Uterus (tissue), 4 donors: ENCODE data around the gene EPS8L3. TPM values are rescaled to one million over a fixed set of nuclear protein-coding genes. Genes with fewer than 3 reads are reported as not detected.
A peak's percentile ranks its signal among the peaks of the same experiment; 100 is the strongest.

Experiments used
- DNase-seq, 2 donors: peaks; one replicate each; pipeline ENCODE4 v3.0.0-alpha.2; 2019 to 2020
- H3K27ac ChIP-seq, 2 donors: fragments of 200-600 bp; sonication (generic); 1 replicate in 1 of 2; 2 replicates in 1 of 2; pipeline ENCODE4 v1.5.1; 2016 to 2018
- H3K27me3 ChIP-seq, 2 donors: fragments of 200-600 bp; sonication (generic); one replicate each; pipeline ENCODE4 v1.5.1; 2018 to 2019; ENCODE audit warnings: control low read depth in 1 of 2
- H3K36me3 ChIP-seq, 2 donors: fragments of 200-600 bp; sonication (generic); one replicate each; pipeline ENCODE4 v1.5.1; 2019; ENCODE audit warnings: control low read depth in 1 of 2
- H3K4me1 ChIP-seq, 2 donors: fragments of 200-600 bp; sonication (generic); one replicate each; pipeline ENCODE4 v1.5.1; 2018 to 2019; ENCODE audit warnings: control low read depth in 1 of 2
- H3K4me3 ChIP-seq, 2 donors: fragments of 200-600 bp; sonication (generic); 1 replicate in 1 of 2; 2 replicates in 1 of 2; pipeline ENCODE4 v1.5.1; 2018 to 2019; ENCODE audit warnings: mild to moderate bottlenecking in 1 of 2
- H3K9me3 ChIP-seq, 2 donors: fragments of 200-600 bp; sonication (generic); one replicate each; pipeline ENCODE4 v1.5.1; 2019; ENCODE audit warnings: control low read depth in 1 of 2
- CTCF ChIP-seq, 4 experiments: fragments of 200-600 bp in 2 of 4; fragments of 450-650 bp in 2 of 4; sonication (generic) in 2 of 4; IDR thresholded peaks; one replicate each; pipeline ENCODE4 v1.5.1; 2016 to 2019; ENCODE audit warnings: antibody characterized with exemption in 4 of 4, mild to moderate bottlenecking in 2 of 4, moderate library complexity in 1 of 4
- POLR2A ChIP-seq, 2 donors: fragments of 450-650 bp; IDR thresholded peaks; one replicate each; pipeline ENCODE4 v1.6.1; 2016; ENCODE audit warnings: antibody characterized with exemption in 2 of 2, mild to moderate bottlenecking in 1 of 2, moderate library complexity in 1 of 2
- intact Hi-C: fragments of 100-400 bp; cut with DNase I; formaldehyde crosslinking; loops from one replicate; pipeline ENCODE4 v1.15.1; 2023; ENCODE audit warnings: low total_unique reads
- total RNA-seq, 4 donors: library from RNA; depleted of rRNA in 3 of 4; stranded (reverse); fragments of >200 nt in 3 of 4; gene quantifications; one replicate each; pipeline versions ENCODE4 v1.1.0 to v1.2.4, GENCODE V29; 2014 to 2023
- donor health status: DM: yes; HTN: yes; CAD: no.

Gene EPS8L3
- total RNA-seq, 4 donors from 2014 or later: 0.26 to 0.29 TPM; not detected in 2

DNA sequence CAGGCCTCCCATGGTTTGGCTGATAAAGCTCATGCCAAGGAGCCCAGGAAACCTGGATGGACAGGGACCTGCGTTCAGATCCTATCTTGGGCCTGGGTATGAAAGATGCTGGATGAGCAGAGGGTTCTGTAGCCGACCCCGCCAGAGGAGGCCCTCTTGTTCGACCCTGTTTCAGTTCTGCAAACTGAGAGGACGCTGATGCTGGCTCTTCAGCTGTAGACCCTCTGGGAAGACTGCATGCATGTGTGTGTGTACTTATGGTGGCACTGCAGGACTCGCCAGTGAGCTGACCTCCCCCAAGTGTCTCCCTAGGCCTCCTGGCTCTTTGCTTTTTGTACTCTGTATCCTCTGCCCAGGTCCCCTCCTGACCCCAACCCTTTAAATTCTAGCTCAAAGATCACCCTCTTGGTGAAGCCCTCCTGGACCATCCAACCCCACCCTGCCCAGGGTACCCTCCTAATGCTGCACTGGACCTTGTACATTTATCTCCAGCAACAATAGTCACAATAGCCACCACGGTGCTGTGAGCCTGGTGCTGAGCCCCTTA, 1.6 kb downstream of the EPS8L3 start:
- Histone ChIP-seq H3K4me1 (no peaks in the 10 kb centered on the region), H3K4me3 (no peak overlapping the region), H3K27ac (no peak overlapping the region), H3K9me3 (no peaks in the 10 kb centered on the region), H3K27me3 (no peaks in the 10 kb centered on the region), H3K36me3 (no peaks in the 10 kb centered on the region)
- TF ChIP-seq POLR2A (IDR thresholded peaks at IDR 0.05): no peak
- TF ChIP-seq CTCF (IDR thresholded peaks at IDR 0.05): no peak
- intact Hi-C loops: no loop called here
- peak; percentile 9 to 11 for DNase-seq

GRCh38 chr1:109761227-109762038, 2.3 kb downstream of the EPS8L3 start:
- no peaks in the 10 kb centered on the region for H3K4me1 ChIP-seq
- no peaks in the 10 kb centered on the region for H3K9me3 ChIP-seq
- H3K27ac ChIP-seq: no peak overlapping the region
- H3K36me3 ChIP-seq: no peaks in the 10 kb centered on the region
- DNase-seq: peak; percentile 17 to 23
- no peaks in the 10 kb centered on the region for H3K27me3 ChIP-seq
- intact Hi-C loops: no loop called here
- TF ChIP-seq POLR2A (IDR thresholded peaks at IDR 0.05) (no peak), CTCF (IDR thresholded peaks at IDR 0.05) (no peak)
- no peak overlapping the region for H3K4me3 ChIP-seq

GRCh38 chr1:109760581-109761226, 3.0 kb downstream of the EPS8L3 start:
- Histone ChIP-seq H3K9me3 (no peaks in the 10 kb centered on the region), H3K27ac (no peak overlapping the region)
- peak; percentile 8 to 10 for DNase-seq

DNA sequence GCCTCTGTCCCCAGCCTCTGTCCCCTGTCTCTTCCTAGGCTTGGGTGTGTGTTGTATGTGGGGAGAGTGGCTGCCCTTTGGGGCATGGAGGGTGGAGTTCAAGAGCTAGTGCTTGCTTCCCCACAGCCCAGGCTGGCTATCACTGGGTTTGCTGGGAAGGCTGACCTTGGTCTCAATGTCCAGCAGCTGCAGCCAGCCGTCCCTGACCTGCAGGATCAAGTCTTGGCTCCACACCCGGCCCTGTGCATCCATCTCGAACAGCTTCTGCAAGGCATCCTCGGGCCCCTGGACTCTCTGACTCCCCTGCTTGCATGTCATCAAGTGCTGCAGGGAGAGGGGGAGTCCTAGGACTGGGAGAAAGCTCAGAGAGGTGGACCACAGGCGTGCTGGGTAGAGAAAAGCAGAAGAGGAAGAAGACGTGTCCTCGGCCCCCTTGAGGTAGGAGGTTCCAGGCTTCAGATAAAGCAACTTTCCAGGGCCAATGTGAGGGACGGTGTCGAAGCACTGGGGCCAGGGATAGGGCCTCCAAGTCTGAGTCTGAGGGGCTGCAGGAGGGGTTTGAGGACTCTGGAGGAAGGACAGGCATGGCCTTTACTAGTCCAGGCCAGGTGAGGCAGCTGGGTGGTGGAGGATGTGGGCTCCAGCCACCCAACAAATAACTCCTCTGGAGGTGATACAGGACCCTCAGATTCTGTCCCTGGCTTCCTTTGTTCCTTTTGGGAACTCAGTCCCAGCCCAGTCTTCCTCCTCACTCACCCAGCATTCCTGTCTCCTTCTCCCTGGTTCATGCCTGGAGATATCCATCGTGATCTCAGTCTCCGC, 4.0 kb downstream of the EPS8L3 start:
- TF ChIP-seq CTCF (IDR thresholded peaks at IDR 0.05) (no peak), POLR2A (IDR thresholded peaks at IDR 0.05) (no peak)
- Histone ChIP-seq H3K9me3 (no peaks in the 10 kb centered on the region), H3K27ac (no peak overlapping the region), H3K27me3 (no peaks in the 10 kb centered on the region), H3K4me1 (no peaks in the 10 kb centered on the region), H3K4me3 (no peak overlapping the region), H3K36me3 (no peaks in the 10 kb centered on the region)
- intact Hi-C loops: no loop called here
- peak in 1 of 2 donors; percentile 10 for DNase-seq

More at GRCh38 chr1:109760581-109761226, 3.0 kb downstream of the EPS8L3 start:
- TF ChIP-seq POLR2A (IDR thresholded peaks at IDR 0.05) (no peak), CTCF (IDR thresholded peaks at IDR 0.05) (no peak)
- no peaks in the 10 kb centered on the region for H3K27me3 ChIP-seq
- H3K36me3 ChIP-seq: no peaks in the 10 kb centered on the region
- intact Hi-C loops: no loop called here
- no peaks in the 10 kb centered on the region for H3K4me1 ChIP-seq
- H3K4me3 ChIP-seq: no peak overlapping the region
